ENCODE data around the gene SRCAP.
A peak's percentile ranks its signal among the peaks of the same experiment; 100 is the strongest.
"Not testable (repeated sequence)": the region's sequence is repeated elsewhere in the genome, so short reads cannot be mapped to it uniquely, and the experiment has no call there.

The SRCAP gene

GRCh38 chr16:30698139-30698815 lies 694 bp upstream of the SRCAP start:
- DNase-seq (ENCODE audit: low read depth in 2 of 2) = peak; percentile 98 to 99

- no peak for DNase-seq (ENCODE audit: low read depth in 2 of 2)
Measured at GRCh38 chr16:30699615-30700099, 686 bp downstream of the SRCAP start.

GRCh38 chr16:30700491-30700890 lies 1.5 kb downstream of the SRCAP start:
- no peak for DNase-seq (ENCODE audit: low read depth in 2 of 2)

GRCh38 chr16:30700971-30701370 lies 2.0 kb downstream of the SRCAP start:
- no peak for DNase-seq (ENCODE audit: low read depth in 2 of 2)

GRCh38 chr16:30703071-30703470 lies 4.1 kb downstream of the SRCAP start:
- DNase-seq (ENCODE audit: low read depth in 2 of 2) = not testable (repeated sequence)

GRCh38 chr16:30703971-30704370 lies 5.0 kb downstream of the SRCAP start:
- no peak for DNase-seq (ENCODE audit: low read depth in 2 of 2)

- DNase-seq (ENCODE audit: low read depth in 2 of 2) = no peak
Measured at GRCh38 chr16:30706046-30706445, 7.1 kb downstream of the SRCAP start.

- no peak for DNase-seq (ENCODE audit: low read depth in 2 of 2)
Measured at GRCh38 chr16:30710971-30711370, 12.0 kb downstream of the SRCAP start.

- no peak for DNase-seq (ENCODE audit: low read depth in 2 of 2)
Measured at GRCh38 chr16:30711712-30712111, 12.7 kb downstream of the SRCAP start.

- DNase-seq (ENCODE audit: low read depth in 2 of 2) = peak; percentile 4 to 33
Measured at GRCh38 chr16:30715750-30716445, 16.9 kb downstream of the SRCAP start.

- no peak for DNase-seq (ENCODE audit: low read depth in 2 of 2)
Measured at GRCh38 chr16:30720086-30720485, 21.1 kb downstream of the SRCAP start.

GRCh38 chr16:30720694-30721093 lies 21.7 kb downstream of the SRCAP start:
- no peak for DNase-seq (ENCODE audit: low read depth in 2 of 2)

GRCh38 chr16:30721167-30721566 lies 22.2 kb downstream of the SRCAP start:
- DNase-seq (ENCODE audit: low read depth in 2 of 2) = no peak

- no peak for DNase-seq (ENCODE audit: low read depth in 2 of 2)
Measured at GRCh38 chr16:30721606-30722005, 22.6 kb downstream of the SRCAP start.

- no peak for DNase-seq (ENCODE audit: low read depth in 2 of 2)
Measured at GRCh38 chr16:30722443-30722842, 23.5 kb downstream of the SRCAP start.

GRCh38 chr16:30722916-30723315 lies 23.9 kb downstream of the SRCAP start:
- DNase-seq (ENCODE audit: low read depth in 2 of 2) = no peak

- no peak for DNase-seq (ENCODE audit: low read depth in 2 of 2)
Measured at GRCh38 chr16:30723725-30724355, 24.9 kb downstream of the SRCAP start.

GRCh38 chr16:30724641-30725417 lies 25.9 kb downstream of the SRCAP start:
- DNase-seq (ENCODE audit: low read depth in 2 of 2) = no peak

GRCh38 chr16:30725418-30725792 lies 26.4 kb downstream of the SRCAP start:
- no peak for DNase-seq (ENCODE audit: low read depth in 2 of 2)

GRCh38 chr16:30728321-30728720 lies 29.4 kb downstream of the SRCAP start:
- no peak for DNase-seq (ENCODE audit: low read depth in 2 of 2)

GRCh38 chr16:30728899-30729672 lies 30.1 kb downstream of the SRCAP start:
- DNase-seq (ENCODE audit: low read depth in 2 of 2) = no peak
